HEK293 (cell line): ENCODE results near the gene MAN1C1.

ENCODE experiments used
- CTCF ChIA-PET: fragments of 350-600 bp; formaldehyde crosslinking; extraction: SDS; loops from one replicate; lab custom pipeline; 2021; ENCODE audit warnings: antibody characterized with exemption; lab: Yijun Ruan, JAX
- POLR2A ChIA-PET: fragments of 300-600 bp; formaldehyde crosslinking; extraction: SDS; loops from one replicate; lab custom pipeline; 2020; ENCODE audit warnings: antibody characterized with exemption, inconsistent platforms; lab: Yijun Ruan, JAX
- H3K27ac ChIP-seq: fragments of 200-500 bp; sonication (Bioruptor generic); 2 replicates; pipeline ENCODE4 v1.5.1; 2014; ENCODE audit warnings: low read depth, low read length, control low read depth, inconsistent platforms; ENCODE audit errors: extremely low read depth
- H3K36me3 ChIP-seq, 2 experiments: fragments of 200-500 bp in 1 of 2; sonication (Bioruptor generic) in 1 of 2; 1 replicate in 1 of 2; 2 replicates in 1 of 2; pipeline ENCODE4 v1.5.1; 2014 to 2017; ENCODE audit warnings: inconsistent platforms in 2 of 2, low read length in 2 of 2; ENCODE audit not compliant: control insufficient read depth in 2 of 2, insufficient read depth in 1 of 2
- H3K4me1 ChIP-seq: fragments of 200-500 bp; sonication (Bioruptor generic); 2 replicates; pipeline ENCODE4 v1.5.1; 2014; ENCODE audit warnings: mild to moderate bottlenecking, low read length, inconsistent platforms; ENCODE audit not compliant: control insufficient read depth, insufficient read depth
- H3K4me3 ChIP-seq: 2 replicates; pipeline ENCODE4 v1.5.1; 2011; ENCODE audit warnings: low read depth, mild to moderate bottlenecking, control low read depth, low read length, moderate library complexity
- H3K9me3 ChIP-seq: fragments of 200-500 bp; sonication (Bioruptor generic); 2 replicates; pipeline ENCODE4 v1.5.1; 2014; ENCODE audit warnings: low read depth, low read length, inconsistent platforms; ENCODE audit not compliant: control insufficient read depth, insufficient read depth
- KLF9 ChIP-seq: fragments of 450-650 bp; formaldehyde crosslinking; IDR thresholded peaks from 2 replicates; pipeline ENCODE4 v1.5.1; 2016; ENCODE audit warnings: missing biosample characterization, missing genetic modification characterization, low read depth
- SCRT1 ChIP-seq: fragments of 450-650 bp; formaldehyde crosslinking; IDR thresholded peaks from 2 replicates; pipeline ENCODE4 v1.5.1; 2016; ENCODE audit warnings: missing biosample characterization, missing genetic modification characterization, borderline replicate concordance
- SCRT2 ChIP-seq: fragments of 450-650 bp; formaldehyde crosslinking; IDR thresholded peaks from 2 replicates; pipeline ENCODE4 v1.5.1; 2016; ENCODE audit warnings: missing biosample characterization, missing genetic modification characterization
- ZFP69B ChIP-seq: fragments of 450-650 bp; formaldehyde crosslinking; IDR thresholded peaks from 2 replicates; pipeline ENCODE4 v1.5.1; 2016; ENCODE audit warnings: missing biosample characterization, missing genetic modification characterization
- ZNF16 ChIP-seq: fragments of 450-650 bp; formaldehyde crosslinking; IDR thresholded peaks from 2 replicates; pipeline ENCODE4 v1.5.1; 2016; ENCODE audit warnings: low read depth, missing biosample characterization, missing genetic modification characterization
- ZNF416 ChIP-seq: fragments of 450-650 bp; formaldehyde crosslinking; IDR thresholded peaks from 2 replicates; pipeline ENCODE4 v1.5.1; 2016; ENCODE audit warnings: missing biosample characterization, missing genetic modification characterization
- ZNF692 ChIP-seq: fragments of 450-650 bp; formaldehyde crosslinking; IDR thresholded peaks from 2 replicates; pipeline ENCODE4 v1.5.1; 2016; ENCODE audit warnings: missing biosample characterization, missing genetic modification characterization
- TF ChIP-seq, protein P1 (sequence below): fragments of 450-650 bp; IDR thresholded peaks from 2 replicates; pipeline ENCODE4 v1.5.1; 2018; ENCODE audit warnings: missing biosample characterization, missing genetic modification characterization
- TF ChIP-seq, protein P2 (sequence below): fragments of 450-650 bp; formaldehyde crosslinking; IDR thresholded peaks from 2 replicates; pipeline ENCODE4 v1.5.1; 2016; ENCODE audit warnings: missing biosample characterization, missing genetic modification characterization, low read depth
- TF ChIP-seq, protein P3 (sequence below): fragments of 450-650 bp; formaldehyde crosslinking; IDR thresholded peaks from 2 replicates; pipeline ENCODE4 v1.5.0; 2017; ENCODE audit warnings: missing biosample characterization, missing genetic modification characterization, borderline replicate concordance

MAN1C1 gene

DNA sequence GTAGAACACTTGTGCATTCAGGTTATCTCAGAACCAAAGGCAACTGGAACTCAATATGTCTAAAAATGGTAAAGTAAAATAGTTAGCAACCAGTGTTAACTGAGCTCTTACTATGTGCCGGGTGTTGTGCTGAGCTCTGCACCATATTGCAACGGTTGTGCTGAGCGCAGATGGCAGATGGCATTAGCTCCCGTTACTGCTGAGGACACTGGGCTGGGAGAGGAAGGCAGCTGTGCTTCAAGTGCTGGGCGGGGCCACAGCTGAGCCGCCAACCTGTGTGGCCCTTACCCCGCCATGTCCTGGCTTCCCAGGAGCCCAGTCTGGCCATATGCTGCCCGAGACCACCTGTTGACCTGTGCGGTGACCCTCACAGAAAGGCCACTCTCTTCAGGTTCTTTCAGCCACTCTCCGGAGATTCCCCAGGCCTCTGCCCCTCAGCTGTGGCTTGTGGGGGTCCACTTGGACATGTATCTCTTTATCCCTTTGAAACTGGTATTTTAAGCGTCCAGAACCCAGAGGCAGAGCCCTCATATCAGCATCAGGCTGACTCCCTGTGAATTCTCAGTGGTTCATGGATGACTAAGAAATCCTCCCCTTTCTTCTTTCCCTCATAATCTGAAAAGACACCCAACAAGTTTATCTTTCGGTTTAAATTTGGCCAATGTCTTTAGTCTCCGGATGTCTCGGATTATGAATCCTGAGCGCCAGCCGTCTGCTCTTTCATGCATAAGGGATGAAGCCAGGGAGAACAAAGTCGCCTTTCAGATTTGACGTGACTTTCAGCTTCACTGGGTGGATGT lies 46.8 kb upstream of the MAN1C1 start (continued):
- TF ChIP-seq, protein P1, sequence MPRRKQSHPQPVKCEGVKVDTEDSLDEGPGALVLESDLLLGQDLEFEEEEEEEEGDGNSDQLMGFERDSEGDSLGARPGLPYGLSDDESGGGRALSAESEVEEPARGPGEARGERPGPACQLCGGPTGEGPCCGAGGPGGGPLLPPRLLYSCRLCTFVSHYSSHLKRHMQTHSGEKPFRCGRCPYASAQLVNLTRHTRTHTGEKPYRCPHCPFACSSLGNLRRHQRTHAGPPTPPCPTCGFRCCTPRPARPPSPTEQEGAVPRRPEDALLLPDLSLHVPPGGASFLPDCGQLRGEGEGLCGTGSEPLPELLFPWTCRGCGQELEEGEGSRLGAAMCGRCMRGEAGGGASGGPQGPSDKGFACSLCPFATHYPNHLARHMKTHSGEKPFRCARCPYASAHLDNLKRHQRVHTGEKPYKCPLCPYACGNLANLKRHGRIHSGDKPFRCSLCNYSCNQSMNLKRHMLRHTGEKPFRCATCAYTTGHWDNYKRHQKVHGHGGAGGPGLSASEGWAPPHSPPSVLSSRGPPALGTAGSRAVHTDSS (tag by site-specific recombination), result no peak
- TF ChIP-seq, protein P2, sequence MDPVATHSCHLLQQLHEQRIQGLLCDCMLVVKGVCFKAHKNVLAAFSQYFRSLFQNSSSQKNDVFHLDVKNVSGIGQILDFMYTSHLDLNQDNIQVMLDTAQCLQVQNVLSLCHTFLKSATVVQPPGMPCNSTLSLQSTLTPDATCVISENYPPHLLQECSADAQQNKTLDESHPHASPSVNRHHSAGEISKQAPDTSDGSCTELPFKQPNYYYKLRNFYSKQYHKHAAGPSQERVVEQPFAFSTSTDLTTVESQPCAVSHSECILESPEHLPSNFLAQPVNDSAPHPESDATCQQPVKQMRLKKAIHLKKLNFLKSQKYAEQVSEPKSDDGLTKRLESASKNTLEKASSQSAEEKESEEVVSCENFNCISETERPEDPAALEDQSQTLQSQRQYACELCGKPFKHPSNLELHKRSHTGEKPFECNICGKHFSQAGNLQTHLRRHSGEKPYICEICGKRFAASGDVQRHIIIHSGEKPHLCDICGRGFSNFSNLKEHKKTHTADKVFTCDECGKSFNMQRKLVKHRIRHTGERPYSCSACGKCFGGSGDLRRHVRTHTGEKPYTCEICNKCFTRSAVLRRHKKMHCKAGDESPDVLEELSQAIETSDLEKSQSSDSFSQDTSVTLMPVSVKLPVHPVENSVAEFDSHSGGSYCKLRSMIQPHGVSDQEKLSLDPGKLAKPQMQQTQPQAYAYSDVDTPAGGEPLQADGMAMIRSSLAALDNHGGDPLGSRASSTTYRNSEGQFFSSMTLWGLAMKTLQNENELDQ, result no peak
- TF ChIP-seq ZFP69B (tag by site-specific recombination), result no peak

DNA sequence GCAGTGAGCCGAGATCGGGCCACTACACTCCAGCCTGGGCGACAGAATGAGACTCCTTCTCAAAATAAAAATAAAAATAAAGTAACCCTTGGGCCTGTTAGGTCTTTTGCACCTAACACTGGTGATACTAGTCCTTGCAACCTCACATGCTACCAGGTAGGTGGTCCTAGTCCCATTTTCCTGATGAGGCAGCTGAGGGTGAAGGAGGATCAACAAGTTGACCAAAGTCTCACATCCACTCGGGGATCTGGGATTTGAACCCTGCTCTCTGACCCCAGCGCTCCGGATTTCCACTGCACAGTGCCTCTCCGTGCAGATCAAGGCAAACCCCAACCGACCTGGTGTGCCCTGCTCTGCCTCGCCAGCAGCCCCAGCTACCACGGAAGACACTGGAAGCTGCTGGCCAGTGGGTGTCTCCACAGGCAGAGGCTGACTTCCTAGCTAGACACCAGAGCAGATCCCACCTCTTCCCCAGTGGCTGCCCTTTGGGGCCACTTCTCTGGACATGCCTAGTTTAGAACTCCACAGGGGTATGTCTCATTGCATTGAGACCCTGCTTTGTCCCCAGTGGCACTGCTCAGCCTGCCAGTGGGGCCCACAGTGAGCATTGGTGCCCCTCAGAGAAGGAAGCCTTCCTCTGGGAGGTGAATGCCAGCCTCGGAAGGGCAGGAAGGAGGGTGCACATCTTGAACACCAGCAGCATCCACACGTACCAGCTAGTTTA lies 45.6 kb upstream of the MAN1C1 start:
- H3K36me3 ChIP-seq, result no peaks in the 10 kb centered on the region
- no peaks in the 10 kb centered on the region for H3K9me3 ChIP-seq
- TF ChIP-seq ZFP69B (tag by site-specific recombination) (peak; percentile 65; the same call in 1 of the 2 replicates), ZNF692 (tag by site-specific recombination) (peak; percentile 50; the same call in 1 of the 2 replicates), KLF9 (tag by site-specific recombination) (no peak), ZNF16 (tag by site-specific recombination) (no peak), SCRT1 (peak; percentile 57; the same call in 1 of the 2 replicates), SCRT2 (tag by site-specific recombination) (peak; percentile 59), ZNF416 (no peak)
- ChIA-PET POLR2A (interaction anchor here (0.6 kb wide), 1 partner anchor 117 kb away, joined by 4 read pairs; no protein-coding TSS in a partner anchor), CTCF (interaction anchor here (0.6 to 3.1 kb wide), 4 partner anchors 9 to 66 kb away, joined by 4 to 19 read pairs (median 5); no protein-coding TSS in a partner anchor)
- H3K27ac ChIP-seq, result no peak overlapping the region
- peaks cover 5% of the 10 kb centered on the region for H3K4me1 ChIP-seq
- no peak overlapping the region for H3K4me3 ChIP-seq

GRCh38 chr1:25571522-25571970 lies 45.0 kb upstream of the MAN1C1 start:
- H3K4me1 ChIP-seq, result peaks cover 5% of the 10 kb centered on the region
- no peaks in the 10 kb centered on the region for H3K9me3 ChIP-seq
- no peak overlapping the region for H3K27ac ChIP-seq
- H3K36me3 ChIP-seq, result no peaks in the 10 kb centered on the region
- CTCF ChIA-PET, result interaction anchor here (0.6 to 3.1 kb wide), 5 partner anchors 11 to 67 kb away, joined by 4 to 19 read pairs (median 6); no protein-coding TSS in a partner anchor
- TF ChIP-seq, protein P3, sequence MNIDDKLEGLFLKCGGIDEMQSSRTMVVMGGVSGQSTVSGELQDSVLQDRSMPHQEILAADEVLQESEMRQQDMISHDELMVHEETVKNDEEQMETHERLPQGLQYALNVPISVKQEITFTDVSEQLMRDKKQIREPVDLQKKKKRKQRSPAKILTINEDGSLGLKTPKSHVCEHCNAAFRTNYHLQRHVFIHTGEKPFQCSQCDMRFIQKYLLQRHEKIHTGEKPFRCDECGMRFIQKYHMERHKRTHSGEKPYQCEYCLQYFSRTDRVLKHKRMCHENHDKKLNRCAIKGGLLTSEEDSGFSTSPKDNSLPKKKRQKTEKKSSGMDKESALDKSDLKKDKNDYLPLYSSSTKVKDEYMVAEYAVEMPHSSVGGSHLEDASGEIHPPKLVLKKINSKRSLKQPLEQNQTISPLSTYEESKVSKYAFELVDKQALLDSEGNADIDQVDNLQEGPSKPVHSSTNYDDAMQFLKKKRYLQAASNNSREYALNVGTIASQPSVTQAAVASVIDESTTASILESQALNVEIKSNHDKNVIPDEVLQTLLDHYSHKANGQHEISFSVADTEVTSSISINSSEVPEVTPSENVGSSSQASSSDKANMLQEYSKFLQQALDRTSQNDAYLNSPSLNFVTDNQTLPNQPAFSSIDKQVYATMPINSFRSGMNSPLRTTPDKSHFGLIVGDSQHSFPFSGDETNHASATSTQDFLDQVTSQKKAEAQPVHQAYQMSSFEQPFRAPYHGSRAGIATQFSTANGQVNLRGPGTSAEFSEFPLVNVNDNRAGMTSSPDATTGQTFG (tag by site-specific recombination), result no peak
- TF ChIP-seq ZNF692 (tag by site-specific recombination), result 0 out of 2 replicates have a peak, but pooled peaks have one; percentile 1
- no peak overlapping the region for H3K4me3 ChIP-seq
- POLR2A ChIA-PET, result interaction anchor here (0.6 to 1.5 kb wide), 2 partner anchors 22 to 118 kb away, joined by 4 read pairs; no protein-coding TSS in a partner anchor
